Stimulated activated naive CD4-positive, alpha-beta T cell treated with Interleukin-2 at 50 U/mL for 16 hours (primary cell): Measurements from ENCODE around the gene JAKMIP2.

Experiments used
- DNase-seq: peaks from one replicate; lab custom pipeline; 2025; lab: John Stamatoyannopoulos, UW

The JAKMIP2 gene

DNA sequence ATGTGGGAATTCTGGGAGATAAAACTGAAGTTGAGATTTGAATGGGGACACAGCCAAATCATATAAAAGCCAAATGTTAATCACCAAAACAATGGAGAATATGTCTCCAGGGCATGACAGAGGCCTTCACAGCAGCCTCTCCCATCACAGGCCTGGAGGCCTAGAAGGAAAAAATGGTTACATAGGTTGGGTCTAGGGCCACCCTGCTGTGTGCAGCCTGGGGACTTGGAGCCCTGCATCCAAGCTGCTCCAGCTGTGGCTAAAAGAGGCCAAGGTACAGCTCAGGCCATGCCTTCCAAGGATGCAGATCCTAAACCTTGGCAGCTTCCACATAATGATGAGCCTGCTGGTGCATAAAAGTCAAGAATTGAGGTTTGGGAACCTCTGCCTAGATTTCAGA lies 85.1 kb downstream of the JAKMIP2 start:
- no peak for DNase-seq

DNA sequence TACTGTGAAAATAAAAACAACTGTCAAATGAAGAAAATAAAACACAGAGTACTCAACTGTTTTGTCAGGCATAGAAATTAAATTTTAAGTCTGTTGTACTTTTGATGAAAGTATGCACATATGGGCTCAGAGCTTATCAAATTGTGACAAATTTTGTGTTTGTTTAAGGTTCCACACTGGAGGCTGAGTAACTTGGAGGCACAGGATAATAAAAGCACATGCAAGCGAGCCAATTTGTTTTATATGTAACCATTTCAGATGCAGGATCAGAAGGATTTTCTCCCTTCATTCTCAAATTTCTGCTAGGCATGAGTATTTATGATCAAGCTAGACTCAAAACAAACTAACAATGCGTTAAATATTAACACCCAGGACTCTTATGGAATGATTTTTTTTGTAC lies 87.8 kb downstream of the JAKMIP2 start:
- no peak for DNase-seq

DNA sequence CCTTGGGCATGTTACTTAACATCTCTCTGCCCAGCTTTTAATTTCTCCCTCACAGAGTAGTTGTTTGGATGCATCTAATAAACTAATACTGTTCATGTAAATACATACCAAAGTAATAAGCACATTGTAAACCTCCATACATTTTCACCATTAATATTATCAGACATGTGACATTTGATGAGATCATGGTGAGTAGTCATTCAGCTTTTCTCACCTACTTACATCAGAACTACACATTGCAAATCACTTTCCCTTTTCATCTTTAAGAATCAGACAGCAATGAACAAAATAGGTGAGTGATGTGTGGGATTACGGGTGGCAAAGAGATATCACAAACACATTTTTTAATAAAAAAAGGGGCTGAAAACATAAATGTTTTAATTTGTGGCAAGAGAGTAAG lies 89.3 kb downstream of the JAKMIP2 start:
- no peak for DNase-seq

DNA sequence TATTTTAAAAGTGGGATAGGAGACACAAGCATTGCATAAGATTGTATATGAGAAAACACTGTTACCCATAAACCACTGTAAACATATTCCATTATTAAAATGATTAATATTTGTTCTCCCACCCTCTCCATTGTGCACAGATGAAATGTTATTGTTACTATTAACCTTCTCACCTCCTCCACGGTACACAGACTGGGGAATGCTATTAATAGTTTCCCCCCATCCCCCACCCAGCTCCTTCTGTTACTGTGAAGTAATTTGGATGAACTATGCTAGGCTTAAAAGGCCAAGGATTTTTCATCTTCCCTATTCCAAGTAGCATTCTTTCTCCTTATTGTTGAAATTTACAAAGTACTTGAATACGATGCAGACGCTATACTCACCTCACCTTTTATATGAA lies 91.4 kb downstream of the JAKMIP2 start:
- DNase-seq, result no peak

DNA sequence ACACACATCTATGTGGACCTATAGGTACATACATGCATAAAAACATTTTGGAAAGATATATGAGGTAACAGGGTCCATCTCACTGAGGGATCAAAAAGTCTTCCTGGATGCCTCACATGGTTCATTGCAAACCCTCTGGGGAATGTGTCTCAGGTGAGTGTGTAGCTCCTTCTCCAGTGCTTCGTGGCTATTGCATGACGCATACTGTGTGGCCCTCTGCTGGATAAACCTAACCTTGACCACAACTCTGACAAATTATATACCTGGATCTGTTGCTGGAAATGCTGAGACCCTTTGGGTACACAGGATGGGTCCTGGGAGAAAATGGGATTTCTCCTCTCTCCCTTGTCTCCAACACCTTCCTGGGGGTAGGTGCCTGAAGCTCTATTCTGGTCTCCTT lies 91.9 kb downstream of the JAKMIP2 start:
- DNase-seq, result no peak

DNA sequence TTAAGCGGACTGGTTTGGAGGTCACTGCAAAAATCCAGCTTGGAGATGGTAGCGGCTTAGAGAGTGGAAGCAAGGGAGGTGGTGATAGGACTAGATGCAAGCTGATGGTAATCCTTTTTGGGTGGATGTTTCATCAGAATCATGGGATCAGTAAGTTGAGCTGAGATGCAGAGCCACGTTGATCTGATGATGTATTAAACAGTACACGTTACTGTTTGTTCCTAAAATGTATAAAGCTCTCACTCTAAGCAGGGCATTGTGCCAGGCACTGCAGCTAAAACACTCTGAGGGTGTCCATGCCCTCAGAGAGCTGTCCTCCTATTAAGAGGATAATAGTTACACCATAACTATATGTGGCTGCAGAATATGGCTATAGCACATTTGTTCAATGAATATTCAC lies 93.1 kb downstream of the JAKMIP2 start:
- no peak for DNase-seq

DNA sequence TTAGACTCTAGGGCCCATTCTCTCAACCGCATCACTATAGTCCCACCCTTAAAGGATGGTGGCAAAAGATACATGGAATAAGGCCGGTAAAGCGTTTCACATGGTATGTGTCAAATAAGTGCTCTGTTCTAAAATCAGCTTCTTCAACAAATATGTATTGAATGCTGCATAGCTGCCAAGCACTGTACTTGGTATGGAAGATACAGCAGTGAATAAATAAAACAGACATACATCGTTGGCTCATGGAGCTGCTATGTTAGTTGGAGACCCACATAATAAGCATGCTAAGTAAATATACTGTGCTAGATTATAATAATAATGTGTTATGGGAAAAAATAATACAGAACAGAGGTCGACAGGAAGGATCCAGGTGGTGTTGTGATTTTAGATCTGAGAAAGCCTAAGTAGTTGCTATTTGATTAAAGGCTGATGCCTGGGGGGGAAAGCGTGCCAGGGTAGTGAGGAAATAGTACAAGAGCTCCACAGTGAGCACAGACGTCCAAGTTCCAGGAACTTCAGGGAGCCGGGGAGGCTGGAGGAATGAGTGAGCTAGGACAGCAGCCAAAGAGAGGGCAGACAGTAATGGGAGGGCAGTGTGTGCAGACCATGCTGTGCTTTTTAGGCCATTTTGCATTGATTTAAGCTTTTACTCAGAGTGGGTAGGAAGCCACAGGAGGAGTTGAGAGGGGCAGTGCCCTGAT lies 93.7 kb downstream of the JAKMIP2 start:
- DNase-seq, result no peak

DNA sequence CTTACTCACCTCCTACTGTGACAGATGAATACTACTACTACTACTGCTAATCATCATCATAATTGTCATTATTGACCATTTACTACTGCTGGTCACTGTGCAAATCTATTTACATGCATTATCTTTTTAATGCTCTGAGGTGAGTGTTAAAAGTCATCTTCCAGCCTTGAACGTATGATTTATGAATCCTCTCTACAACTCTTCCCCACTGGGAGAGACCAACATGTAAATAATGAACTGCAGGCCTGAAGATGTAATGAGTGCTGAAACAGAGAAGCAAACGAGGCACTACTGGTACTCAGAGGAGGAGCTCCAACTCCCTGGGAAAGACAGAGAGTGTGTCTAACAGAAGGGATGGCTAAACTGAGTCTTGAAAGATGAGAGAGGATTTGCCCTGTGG lies 95.4 kb downstream of the JAKMIP2 start:
- no peak for DNase-seq

DNA sequence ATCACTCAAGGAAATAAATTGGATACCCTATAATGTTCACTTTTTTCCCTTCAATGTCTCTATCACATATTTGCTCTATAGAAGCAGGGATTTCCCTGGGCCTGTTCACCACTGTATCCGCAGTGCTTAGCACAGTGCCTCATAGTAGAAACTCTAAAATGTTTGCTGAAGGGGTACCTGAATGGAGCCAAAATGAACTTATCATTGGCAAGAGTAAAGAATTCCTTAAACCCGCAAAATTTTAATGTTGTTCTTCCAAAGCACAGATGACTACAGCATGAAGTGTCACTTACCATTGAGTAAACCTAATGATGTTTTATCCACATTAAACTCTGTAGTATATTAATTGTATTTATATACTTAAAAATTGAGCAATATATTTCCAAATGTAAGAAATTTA lies 96.1 kb downstream of the JAKMIP2 start:
- no peak for DNase-seq

DNA sequence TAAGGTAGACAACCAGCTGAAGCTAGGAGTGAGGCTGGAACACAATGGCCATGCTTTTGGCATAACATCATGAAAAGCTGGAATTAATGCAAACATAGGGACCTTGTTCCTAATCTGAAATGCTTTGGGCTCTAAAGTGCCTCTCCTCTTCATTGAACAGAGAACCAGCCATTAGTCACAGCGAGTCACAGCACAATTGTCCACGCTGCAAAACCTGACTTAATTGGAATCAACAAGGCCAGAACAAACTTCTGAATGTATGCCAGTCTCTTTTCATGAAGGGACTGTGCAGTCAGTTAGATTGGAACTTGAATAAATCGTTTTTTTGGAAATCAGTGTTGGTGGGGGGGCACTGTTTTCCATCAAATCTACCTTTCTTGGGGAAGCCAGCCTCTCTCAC lies 96.5 kb downstream of the JAKMIP2 start:
- no peak for DNase-seq

DNA sequence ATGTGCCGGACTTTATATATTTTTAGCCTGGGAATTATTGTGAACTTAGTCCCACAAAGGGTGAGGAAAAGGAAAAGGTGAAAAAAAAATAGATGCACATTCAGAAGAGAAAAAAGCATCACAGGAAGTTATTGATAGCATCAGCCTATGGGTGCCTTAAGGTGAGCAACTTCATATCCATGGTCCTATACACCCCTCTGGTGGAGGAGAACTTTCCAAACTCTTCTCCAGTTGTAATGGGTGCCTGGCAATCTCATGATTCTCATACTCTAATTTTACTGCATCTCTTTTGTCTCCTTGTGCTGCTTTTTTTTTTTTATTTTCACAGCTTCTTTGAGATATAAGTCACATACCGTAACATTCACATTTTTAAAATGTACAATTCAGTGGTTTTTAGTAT lies 107.4 kb downstream of the JAKMIP2 start:
- DNase-seq, result no peak

DNA sequence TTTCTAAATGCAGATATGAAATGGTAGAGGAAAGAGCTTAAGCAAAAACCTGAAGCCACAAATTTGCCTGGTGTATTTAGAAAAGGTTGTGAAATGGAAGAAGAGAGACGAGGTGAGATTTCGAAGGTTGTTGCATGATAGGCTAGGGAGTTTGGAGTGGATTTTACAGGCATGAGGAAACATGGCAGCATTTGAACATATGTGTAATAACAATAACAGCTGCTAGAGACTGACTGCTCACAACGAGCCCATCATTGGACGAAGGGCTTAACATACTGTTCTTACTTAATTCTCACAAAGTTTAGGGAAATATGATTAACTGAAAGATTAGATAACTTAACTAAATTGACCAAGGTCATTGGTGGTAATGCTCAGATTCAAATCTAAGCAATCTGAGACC lies 108.1 kb downstream of the JAKMIP2 start:
- DNase-seq, result no peak

DNA sequence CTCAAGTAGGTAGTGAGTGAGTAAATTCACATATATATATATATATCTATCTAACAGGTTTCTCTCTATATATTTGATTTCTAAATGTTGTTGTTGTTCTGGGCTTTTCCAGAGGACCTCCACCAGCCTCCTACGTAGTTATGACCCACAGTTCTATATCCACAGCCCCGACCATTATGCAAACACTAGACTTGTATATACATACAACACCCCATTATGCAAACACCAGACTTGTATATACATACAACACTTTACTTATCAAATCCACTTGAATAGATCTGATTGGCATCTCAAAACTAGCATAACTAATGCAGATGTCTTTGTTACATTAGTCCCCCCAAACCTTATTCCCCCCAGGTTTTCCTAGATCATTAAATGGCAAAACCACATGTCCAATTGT lies 108.7 kb downstream of the JAKMIP2 start:
- no peak for DNase-seq

DNA sequence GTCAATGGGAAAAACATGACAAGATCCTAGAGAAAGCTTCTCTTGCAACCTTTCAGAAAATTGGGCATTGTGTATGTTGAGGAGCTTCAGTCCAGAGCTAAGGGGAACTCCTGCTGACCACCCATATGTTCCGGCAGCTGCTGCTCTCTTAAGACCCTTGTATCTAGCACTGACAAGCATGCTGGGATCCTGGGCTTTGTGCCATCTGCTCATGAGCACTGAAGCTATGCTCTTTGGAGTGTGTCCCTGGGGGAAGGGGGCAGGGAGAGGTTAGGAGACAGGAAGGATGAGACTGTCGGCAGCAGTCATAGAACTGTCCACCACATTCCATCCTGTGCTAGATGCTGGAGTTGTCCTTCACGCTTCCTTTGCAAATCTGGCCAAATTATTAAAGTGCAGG lies 109.3 kb downstream of the JAKMIP2 start:
- DNase-seq, result no peak

DNA sequence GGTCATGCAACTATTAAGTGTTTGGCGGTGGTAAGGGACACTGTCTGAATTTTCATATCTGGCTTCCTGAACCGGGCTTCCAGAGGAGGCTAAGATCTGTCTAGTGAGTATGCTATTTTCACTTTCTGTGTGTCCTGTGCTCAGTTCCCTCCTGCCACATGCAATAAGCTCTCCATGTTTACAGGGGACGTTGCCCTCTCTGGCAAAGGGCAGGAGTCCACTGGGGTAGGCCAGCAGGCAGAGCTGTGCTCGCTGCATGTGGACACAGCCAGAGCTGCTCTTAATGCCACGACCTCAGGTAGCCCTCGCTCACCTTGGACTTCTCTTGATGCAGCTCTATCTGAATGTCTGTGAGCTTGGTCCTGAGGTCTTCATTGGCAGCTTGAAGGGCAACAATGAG lies 111.2 kb downstream of the JAKMIP2 start:
- DNase-seq, result no peak

DNA sequence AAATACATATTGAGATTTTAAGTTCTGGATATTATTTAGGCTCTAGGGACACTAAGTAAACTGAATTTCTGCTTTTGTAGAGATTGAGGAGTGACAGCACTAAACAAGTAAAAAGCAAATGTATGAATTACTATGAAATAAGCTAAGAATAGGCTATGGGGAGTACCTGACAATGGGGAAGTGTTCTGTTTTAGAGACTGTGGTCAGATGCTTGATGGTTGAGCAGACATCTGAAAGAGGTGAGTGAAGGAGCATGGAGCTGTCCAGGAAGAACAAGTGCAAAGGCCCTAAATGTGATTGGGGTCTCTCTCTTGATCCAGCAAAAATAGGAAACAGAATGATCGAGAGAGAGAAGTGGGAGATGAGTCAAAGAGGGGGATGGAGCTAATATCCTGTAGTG lies 111.7 kb downstream of the JAKMIP2 start:
- no peak for DNase-seq

DNA sequence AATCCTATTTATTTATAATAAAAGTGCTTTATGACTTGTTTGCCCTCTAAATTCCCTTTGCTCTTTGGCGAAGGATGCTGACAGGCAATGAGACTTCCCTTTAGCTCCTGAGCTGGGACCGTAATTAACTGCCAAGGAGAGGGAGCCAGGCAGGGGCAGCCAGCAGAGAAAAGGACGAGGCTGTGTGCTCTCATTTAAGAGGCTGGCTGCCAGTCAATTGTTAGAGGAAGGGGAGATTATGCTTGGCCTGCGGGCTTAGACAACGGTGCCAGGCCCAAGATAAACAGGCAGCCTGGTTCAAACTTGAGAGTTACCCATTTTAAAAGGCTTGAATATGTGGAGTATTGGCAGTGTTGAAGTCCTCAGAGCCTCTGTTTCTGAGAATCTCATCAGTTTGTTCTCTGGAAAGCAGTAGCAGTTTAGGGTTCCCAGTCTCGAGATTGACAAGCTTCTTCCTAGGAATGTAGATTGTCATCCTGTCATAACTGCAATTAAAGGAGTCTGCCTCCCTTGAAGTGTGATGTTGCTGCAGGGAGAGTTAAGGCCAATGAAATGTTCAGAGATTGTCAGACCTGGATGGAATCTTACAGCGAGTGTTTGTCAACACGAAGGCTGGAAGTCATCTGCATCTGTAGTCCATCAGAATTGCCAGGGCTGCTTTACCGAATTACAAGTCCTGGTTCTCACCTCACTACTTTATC lies 113.2 kb downstream of the JAKMIP2 start:
- DNase-seq, result no peak

DNA sequence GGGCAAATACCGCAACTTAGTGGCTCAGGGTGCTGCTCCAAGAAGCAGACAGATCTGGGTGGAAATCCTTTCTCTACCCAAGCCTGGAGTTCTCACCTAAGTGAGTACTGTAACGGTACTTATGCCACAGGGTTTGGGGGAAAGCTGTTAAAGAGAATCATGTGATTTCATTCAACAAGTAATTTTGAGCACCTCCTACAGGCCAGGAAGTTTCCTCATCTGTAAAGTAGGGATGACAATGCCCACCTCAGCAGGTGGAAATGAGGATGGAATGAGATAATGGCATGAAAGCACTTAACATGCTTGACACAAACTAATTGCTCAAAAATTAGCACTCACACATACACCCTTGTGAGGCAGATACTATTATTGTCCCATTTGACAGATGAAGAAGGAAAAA lies 114.1 kb downstream of the JAKMIP2 start:
- DNase-seq, result no peak

DNA sequence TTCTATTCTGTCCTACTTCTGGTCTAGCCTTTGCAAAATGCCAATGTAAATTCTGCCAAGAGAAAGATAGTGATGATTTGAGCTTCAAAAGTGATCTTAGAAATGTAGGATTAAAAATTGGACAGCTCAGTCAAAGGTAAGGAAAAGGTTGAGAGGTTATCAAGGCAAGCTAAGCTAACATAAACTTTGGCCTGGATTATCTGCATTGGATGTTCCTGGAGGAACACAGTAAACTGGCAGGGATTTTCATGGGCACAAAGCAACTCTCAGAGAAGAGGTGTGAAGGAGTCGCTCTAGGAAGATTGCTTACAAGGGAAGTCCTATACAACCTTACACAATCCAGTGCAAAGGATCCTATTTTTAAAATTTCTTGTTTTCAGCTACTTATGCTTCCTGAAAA lies 115.2 kb downstream of the JAKMIP2 start:
- DNase-seq, result no peak

DNA sequence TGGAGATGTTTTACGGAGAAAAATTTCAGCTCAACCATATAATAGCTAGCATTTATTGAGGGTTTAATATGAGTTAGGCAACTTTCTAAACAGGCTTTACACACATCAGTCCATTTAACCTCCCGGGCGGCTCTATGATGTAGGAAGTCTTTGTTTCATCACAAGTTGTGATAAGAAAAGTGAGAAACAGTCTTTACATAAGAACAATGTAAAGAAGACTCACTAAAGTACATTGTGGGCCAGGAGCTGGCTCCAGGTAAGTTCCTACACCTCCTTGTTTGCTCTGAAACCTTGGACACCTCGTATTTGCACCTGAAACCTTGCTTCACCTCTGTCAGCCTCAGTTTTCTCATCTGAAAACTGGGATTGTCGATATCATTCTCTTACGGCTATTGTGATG lies 116.1 kb downstream of the JAKMIP2 start:
- no peak for DNase-seq

DNA sequence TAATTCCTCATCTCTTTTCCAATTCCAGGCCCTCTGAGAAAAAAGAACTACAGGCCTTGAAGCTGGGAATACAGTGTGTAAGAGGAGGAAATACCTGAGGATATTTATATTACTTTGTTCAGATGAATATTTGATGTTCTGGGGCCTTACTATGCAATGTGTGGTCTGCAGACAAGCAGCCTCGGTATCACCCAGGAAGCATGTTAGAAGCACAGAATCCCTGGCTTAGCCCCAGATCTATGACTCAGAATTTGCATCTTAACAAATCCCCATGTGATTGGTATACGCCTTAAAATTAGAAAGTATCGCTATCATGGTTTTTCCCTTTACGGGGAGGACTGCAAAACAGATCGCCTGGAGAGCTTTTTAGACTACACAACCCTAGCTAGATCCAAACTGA lies 121.0 kb downstream of the JAKMIP2 start:
- DNase-seq, result no peak

DNA sequence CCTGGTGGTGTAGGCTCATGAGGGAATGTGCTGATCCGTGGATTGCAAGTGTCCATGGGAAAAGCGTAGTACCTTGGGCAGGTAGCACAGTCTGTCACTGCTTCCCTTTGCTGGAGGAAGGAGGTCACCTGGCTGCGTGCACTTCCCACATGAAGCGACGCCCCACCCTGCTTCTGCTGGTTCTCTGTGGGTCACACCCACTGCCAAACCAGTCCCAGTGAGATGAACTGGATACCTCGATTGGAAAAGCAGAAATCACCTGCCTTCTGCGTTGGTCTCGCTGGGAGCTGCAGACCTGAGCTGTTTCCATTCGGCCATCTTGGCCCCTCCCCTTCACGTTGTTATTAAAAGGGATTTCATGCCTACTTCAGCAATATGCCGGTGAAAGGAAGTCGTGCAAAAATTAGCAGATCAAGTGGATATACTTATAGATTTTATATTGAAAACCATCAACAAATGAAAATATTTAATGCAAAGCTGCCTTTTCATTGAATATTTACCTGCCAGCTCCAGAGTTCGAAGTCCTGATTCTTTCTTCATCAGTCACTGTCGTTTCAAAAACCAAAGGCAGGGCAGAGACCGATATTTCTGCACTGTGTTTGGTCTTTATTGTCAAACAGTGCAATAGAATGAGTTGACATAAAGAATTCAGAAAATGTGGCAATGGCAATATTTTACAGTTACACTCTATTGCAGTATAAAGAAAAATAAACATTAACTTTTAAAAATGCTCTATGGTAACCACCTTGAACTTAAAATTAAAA lies 123.2 kb downstream of the JAKMIP2 start:
- DNase-seq, result no peak

DNA sequence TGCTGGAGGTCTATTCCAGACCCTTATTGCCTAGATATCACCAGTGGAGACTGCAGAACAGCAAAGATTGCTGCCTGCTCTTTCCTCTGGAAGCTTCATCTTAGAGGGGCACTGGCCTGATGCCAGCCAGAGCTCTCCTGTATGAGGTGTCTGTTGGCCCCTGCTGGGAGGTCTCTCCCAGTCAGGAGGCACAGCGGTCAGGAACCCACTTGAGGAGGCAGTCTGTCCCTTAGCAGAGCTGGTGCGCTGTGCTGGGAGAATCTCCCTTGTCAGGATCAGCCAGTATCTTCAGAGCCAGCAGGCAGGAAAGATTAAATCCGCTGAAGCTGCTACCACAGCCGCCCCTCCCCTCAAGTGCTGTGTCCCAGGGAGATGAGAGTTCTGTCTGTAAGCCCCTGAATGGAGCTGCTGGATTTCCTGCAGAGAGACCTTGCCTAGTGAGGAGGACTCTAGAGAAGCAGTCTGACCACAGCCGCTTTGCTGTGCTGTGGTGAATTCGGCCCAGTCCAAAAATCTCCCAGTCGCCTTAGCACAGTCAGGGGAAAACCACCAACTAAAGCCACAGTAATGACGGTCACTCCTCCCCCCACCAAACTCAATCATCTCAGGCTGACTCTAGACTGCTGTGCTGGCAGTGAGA lies 124.1 kb downstream of the JAKMIP2 start:
- DNase-seq, result no peak
